HT-29 (cell line): ENCODE data around the gene DMKN. TPM values are rescaled to one million over a fixed set of nuclear protein-coding genes. Genes with fewer than 3 reads are reported as not detected.
"Not testable (repeated sequence)": the region's sequence is repeated elsewhere in the genome, so short reads cannot be mapped to it uniquely, and the experiment has no call there.

Source experiments
- DNase-seq: peaks from one replicate; pipeline ENCODE4 v3.0.0-alpha.2; 2015; ENCODE audit warnings: low spot score
- total RNA-seq: library from RNA; depleted of rRNA; stranded (reverse); fragments of >200 nt; shearing (Covaris generic); gene quantifications from 2 replicates; pipeline ENCODE4 v1.2.3, GENCODE V29; 2014

Gene DMKN
- total RNA-seq, 1 experiment from 2014 or later = 8.6 TPM

DNA sequence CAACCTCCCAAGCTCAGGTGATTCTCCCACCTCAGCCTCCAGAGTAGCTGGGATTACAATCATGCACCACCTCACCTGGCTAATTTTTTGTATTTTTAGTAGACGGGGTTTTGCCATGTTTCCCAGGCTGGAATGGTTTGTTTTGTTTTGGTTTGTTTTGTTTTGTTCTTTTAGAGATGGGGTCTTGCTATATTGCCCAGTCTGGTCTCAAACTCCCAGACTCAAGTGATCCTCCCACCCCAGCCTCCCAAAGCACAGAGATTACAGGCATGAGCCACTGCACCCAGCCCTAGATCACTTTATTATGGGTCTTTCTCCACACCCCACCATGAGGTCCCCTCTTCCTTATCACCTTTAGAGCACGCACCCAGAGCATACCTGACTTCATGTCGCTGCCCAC is 15.2 kb downstream of the DMKN start:
- DNase-seq = no peak

- DNase-seq = no peak
Observed at GRCh38 chr19:35497406-35497805, 16.0 kb downstream of the DMKN start.

- peak; percentile 66 for DNase-seq
Observed at GRCh38 chr19:35495107-35496064, 18.1 kb downstream of the DMKN start.

DNA sequence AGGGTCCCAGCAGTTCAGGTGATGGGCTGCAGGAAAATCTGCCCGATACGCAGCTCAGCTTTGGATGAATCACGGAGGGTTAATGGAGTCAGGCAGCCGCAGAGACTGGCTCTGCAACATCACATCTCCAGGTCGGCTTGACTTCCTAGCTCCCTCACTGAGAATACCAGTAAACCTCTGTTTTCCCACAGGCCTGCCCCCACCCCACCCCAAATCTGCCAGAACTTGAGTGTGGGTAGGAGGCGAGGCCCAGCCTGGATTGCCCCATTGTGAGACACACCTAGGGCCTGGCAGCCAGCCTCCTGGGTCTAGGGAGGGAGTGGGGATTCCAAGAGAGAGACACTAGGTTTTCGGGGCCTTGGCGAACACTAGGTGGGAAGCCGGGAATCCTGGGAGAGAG is 19.5 kb downstream of the DMKN start:
- DNase-seq = no peak

DNA sequence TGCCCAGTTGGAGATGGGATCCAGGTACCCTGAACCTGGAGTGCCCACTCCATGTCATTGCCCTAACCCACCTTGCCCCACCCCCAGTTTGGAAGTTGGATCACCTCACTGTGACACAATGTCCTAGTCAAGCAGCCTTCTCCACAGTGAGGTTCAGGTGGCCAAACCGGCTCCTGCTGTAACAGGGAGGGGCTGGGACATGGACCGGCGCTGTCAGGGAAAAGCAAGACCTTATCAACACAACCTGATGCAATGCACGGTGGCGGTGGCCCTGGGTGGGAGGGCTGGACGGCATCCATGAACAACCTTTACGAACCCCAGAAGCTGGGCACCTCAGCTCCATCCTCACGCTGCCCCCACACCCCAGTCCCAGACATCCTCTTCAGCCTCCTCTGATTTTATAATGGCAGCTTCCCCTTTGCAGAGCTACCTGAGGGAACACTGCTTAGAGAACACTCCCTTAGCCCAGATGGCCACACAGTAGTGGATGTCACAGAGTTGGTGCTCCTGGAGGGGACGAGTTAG is 21.6 kb downstream of the DMKN start:
- no peak for DNase-seq

GRCh38 chr19:35490364-35490763 is 23.1 kb downstream of the DMKN start, which contains the start of gene KRTDAP:
TSS of gene KRTDAP (minus strand) at chr19:35490464. CDS start at chr19:35490442, 22 bp downstream.
- no peak for DNase-seq

GRCh38 chr19:35488677-35489076 is 24.8 kb downstream of the DMKN start:
- DNase-seq = no peak

GRCh38 chr19:35487656-35488182 is 25.7 kb downstream of the DMKN start:
- DNase-seq = no peak

GRCh38 chr19:35486268-35486708 is 27.2 kb downstream of the DMKN start:
- no peak for DNase-seq

DNA sequence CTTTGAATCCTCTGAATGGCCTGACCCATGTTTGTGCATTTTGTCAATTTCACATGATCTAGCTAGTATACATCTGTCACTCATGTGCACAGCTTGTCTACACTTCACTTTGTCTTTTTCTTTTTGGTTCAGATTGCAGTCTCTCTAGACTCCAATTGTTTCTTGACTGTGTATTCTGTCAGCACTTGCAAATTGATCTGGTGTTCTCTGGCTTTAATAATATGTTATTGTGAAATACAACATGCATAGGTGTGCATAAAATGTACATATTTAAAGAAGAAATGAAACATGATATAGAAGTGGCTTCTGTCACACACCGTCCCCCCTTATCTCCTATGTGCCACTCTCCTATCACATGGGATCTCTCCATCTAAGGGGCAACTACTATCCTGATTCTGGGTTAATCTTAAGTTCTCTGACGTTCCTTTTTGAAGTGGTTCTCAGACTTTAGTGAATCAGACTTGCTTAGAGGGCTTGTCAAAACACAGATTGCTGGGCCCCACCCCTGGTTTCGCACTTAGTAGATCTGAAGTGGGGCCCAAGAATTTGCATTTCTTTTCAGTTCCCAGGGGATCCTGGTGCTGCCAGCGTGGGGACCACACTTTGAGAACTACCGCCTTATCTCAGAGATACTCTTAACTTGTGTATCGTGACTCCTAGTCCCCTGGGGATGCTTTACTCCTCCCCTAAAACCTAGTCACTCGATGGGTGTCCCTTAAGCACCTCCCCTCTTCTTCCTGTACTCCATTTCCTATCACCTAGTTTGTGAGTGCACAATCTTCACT is 29.0 kb downstream of the DMKN start:
- no peak for DNase-seq

DNA sequence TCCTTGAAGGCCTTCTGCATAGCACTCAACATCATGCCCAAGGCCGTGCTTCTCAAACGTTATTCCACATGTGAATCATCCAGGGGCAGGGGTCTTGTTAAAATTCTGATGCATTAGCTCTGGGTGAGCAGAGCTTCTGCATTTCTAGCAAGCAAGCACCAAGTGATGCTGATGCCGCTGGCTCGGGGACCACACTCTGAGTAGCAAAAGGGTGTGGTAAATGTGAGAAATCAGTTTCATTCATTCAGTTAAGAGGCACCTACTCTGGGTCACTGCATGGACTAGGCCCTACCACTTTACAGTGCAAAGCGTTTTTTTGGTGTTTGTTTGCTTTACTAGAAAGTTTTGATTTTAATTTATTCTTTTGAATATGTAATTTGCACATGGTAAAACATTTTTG is 30.4 kb downstream of the DMKN start:
- no peak for DNase-seq

GRCh38 chr19:35478794-35479677 is 34.4 kb downstream of the DMKN start:
- peak; percentile 30 for DNase-seq

DNA sequence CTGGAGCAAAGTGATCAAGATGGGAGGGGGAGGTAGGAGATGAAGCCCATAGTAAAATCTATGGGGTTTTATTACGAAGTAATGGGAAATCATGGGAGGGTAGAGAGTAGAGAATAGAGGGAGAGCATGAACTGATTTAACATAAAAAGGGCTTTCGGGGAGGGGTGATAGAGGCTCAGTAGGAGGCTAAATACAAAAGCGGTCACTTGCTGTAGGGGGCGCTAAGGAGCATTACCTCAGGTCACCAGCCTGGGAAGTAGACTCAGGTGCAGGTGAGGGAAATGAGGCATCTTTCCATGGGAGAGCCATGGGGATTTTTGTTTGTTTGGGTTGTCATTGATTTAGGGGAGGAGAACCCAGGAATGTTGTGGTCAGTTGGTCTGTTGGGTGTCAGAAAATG is 37.3 kb downstream of the DMKN start:
- peak; percentile 24 for DNase-seq

- not testable (repeated sequence) for DNase-seq
Observed at GRCh38 chr19:35474594-35474993, 38.9 kb downstream of the DMKN start.

- DNase-seq = no peak
Observed at GRCh38 chr19:35474104-35474503, 39.3 kb downstream of the DMKN start.

DNA sequence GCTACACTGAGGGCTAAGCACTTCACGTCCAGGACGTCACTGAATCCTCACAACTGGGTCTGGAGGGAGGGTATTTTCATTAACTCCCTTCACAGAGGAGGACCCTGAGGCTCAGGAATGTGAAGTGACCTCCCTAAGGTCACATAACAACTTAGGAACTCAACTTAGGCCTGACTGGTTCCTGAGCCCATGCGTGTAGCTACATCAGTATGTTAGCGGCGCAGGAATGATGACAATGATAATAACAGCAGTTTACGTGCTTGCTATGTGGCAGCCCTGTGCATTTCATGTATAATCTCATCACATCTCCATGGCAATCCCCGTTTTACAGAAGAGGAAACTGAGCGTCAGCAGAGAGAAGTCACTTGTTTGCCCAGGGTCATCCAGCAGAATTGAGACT is 41.5 kb downstream of the DMKN start:
- no peak for DNase-seq

GRCh38 chr19:35471075-35471474 is 42.4 kb downstream of the DMKN start:
- DNase-seq = not testable (repeated sequence)

DNA sequence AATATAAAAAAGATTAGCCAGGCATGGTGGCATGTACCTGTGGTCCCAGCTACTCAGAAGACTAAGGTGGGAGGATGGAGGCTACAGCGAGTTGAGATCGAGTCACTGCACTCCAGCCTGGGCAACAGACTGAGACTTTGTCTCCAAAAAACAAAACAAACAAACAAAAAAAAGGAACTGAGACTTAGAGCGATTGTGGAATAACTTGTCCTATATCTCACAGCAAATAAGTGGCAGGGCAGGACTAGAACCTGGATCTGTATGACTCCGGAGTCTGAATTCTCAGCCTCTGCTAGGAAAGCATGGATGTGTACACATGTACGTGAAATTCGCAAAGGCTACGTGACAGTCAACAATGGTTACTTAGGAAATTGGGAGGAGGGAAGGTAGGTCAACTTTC is 43.3 kb downstream of the DMKN start:
- DNase-seq = no peak

GRCh38 chr19:35468637-35469036 is 44.8 kb downstream of the DMKN start:
- peak; percentile 70 for DNase-seq

GRCh38 chr19:35466259-35466658 is 47.2 kb downstream of the DMKN start:
- DNase-seq = no peak

DNA sequence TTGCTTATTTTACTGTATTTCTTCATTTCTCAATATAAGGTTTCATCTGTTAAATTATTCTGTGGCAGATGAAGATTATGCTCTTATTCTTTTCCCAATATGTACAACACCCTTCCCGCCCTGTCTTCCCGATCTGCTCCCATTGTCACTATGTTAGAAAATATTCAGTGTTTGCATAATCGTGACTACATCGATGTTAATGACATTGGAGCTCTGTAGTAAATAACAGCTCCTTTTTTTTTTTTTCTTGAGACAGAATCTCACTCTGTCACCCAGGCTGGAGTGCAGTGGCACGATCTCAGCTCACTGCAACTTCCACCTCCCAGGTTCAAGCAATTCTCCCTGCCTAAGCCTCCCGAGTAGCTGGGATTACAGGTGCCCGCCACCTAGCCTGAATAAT is 50.5 kb downstream of the DMKN start:
- DNase-seq = not testable (repeated sequence)
